Embryonic facial prominence (tissue), 1 donor: Measurements from ENCODE around the gene LRP1-AS.
"Not testable (repeated sequence)": the region's sequence is repeated elsewhere in the genome, so short reads cannot be mapped to it uniquely, and the experiment has no call there.

Experiments
- DNase-seq: peaks from one replicate; pipeline ENCODE4 v3.0.0-alpha.2; 2016; ENCODE audit errors: extremely low spot score

Gene LRP1-AS

GRCh38 chr12:57139796-57140649 lies 7.4 kb downstream of the LRP1-AS start:
- DNase-seq: no peak

GRCh38 chr12:57138526-57139272 lies 8.7 kb downstream of the LRP1-AS start:
- no peak for DNase-seq

DNA sequence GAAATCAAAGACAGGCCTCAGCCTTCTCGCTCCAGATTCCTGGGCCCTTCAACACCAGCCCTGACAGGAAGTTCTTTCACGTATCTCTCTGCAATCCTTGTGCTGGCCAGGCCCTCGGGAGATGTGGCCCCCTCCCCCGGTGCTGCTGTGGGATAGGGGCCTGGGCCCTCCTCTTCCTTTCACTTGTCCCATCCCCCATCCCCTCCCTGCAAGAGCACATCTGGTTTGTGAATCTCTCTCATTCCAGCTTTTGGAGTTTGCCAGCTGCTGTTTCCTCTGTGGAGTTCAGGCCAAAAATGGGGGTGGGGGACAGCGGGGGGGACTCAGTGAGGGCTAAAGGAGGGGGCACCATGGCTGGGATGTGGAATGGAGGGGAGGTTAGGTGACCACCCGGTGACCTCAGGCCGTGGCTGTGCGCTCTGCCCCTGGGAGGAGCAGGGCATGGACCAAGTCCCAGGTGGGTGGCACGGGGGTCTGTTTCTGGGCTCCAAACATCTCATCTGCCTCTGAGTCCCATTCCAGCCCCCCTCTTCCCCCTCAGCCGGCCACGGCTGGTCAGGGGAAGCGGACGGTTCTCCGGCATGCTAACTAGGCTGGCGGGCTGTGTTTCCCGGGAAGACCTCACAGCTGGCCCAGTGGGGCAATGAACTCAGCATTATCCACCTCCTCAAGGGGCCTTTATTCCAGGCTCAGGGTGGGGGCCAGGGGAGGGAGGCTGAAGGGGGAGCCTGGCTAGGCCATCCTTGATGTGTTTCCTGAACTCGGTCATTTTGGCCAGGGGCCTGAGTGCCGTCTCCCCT lies 11.7 kb downstream of the LRP1-AS start:
- DNase-seq: peak; percentile 36

DNA sequence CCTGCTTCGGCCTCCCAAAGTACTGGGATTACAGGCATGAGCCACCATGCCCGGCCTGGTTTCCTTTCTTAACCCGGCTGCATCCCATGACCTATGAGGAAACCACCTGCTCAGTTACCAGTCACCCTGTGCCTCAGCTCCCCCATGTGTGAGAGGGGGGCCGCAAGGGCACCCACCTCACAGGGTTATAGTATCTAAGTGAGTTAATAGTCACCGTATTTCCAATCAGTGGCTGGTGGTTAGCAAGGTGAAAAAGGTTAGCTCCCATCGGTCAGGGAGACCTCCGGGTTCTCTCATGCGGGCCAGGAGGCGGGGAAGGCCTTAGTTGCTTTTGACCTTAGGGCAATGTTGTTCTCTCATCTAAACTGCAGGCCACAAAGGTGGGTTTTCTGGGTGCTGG lies 12.5 kb downstream of the LRP1-AS start:
- DNase-seq: no peak

- DNase-seq: no peak
Observed at GRCh38 chr12:57133916-57134315, 13.5 kb downstream of the LRP1-AS start.

DNA sequence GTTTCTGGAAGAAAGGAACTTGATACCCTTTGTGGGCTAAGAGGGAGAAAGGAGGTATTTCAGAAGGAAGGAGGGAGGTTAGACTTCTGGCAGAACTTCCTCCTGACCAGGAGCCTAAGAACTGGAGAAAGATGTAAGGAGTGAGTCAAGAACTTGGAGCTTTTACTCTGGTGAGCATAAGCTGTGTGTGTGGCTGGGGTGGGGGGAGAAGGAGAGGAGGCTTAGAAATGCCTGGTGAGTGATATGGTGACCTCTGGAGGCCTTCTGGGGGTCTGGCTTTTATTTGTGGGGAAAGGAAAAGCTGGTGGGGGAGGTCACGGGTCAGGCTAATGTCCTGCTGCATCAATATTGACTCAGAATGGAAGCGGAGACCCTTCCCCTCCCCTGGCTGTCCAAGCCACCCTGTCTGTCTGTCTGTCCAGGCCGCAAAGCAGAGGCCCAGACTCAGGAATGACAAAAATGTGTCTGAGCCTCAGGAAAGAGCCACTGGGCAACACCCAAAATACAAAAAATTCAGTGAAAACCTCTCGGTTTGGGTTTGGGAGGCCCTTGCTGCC lies 14.3 kb downstream of the LRP1-AS start:
- no peak for DNase-seq

GRCh38 chr12:57131896-57132744 lies 15.3 kb downstream of the LRP1-AS start:
- DNase-seq: no peak

DNA sequence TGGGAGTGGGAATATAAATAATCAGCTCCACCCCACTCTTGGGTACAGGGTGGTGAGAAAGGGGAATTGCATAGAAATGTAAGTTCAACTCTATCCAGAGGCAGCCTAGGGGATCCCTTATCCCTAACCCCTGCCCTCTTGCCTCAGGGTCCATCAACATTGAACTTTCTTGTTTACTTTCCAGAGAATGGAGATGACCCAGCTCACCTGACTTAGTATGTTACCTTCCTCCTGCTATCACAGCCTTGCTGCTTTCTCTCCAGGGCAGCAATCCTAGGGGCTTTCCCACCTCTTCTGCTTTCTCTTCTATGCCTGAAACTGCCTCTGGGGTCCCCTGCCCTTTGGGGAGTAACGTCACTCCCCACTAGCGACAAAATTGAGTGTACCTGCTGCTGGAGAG lies 16.5 kb downstream of the LRP1-AS start:
- DNase-seq: no peak

DNA sequence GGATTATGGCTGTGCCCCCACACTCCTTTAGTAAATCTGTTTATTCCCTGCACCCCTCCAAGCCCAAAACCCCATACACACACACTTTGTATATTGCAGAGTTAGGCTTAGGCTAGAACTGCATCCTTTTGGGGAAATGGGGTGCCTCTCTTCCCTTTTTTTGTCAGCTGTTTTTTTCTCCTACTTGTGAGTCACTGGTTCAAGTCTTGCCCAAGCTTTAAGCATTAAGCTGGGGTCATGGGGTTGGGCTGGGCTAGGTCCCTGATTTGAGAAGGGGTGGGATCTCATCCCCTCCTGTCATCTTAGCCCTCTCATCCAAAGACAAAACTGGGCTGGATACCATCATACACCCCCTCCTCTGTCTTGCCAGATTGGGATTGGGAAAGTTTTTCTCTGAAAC lies 17.5 kb downstream of the LRP1-AS start:
- DNase-seq: no peak

GRCh38 chr12:57129321-57129842 lies 18.0 kb downstream of the LRP1-AS start:
- DNase-seq: no peak

- DNase-seq: no peak
Observed at GRCh38 chr12:57128519-57129247, 18.7 kb downstream of the LRP1-AS start.

- DNase-seq: peak; percentile 78
Observed at GRCh38 chr12:57127726-57128518, 19.5 kb downstream of the LRP1-AS start, which contains the start of gene LRP1. TSS of gene LRP1 (plus strand) at chr12:57128483. CDS start at chr12:57128965, 482 bp downstream.

DNA sequence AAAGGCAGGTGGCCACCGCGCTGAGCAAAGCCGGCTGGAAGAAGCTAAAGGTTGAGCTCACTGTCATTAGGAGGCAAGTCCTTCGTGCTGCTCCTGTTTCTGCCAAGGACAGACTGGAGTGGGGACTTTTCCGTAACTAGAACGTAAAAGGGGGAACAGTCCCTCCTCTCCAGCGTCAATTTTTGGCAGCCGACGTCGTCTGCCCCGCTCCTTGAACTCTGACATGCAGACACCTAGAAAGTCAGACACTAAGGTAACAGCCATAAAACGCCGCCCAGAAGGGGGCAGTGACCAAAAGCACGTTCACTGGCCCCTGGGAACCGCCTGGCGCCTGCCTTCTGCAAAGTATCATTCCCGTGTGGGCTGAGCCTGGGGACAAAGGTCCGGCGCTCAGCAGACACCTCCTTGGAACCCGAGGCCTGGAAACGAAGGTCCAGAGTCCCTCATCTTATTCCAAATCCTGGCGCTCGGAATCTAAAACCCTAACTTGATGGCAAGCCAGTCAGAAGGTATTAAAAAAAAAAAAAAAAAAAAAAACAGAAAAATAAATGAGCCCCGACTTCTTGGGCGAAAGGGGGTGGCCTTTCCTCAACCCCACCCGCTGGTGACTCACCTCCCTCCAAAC lies 20.2 kb downstream of the LRP1-AS start:
- no peak for DNase-seq

GRCh38 chr12:57126561-57126960 lies 20.9 kb downstream of the LRP1-AS start:
- DNase-seq: no peak

GRCh38 chr12:57126061-57126460 lies 21.4 kb downstream of the LRP1-AS start:
- no peak for DNase-seq

- DNase-seq: peak; percentile 81
Observed at GRCh38 chr12:57124261-57124877, 23.1 kb downstream of the LRP1-AS start.

GRCh38 chr12:57123813-57124212 lies 23.6 kb downstream of the LRP1-AS start:
- DNase-seq: no peak

GRCh38 chr12:57120718-57121117 lies 26.7 kb downstream of the LRP1-AS start:
- not testable (repeated sequence) for DNase-seq
